ENCODE data around the gene LRRC46. TPM values are rescaled to one million over a fixed set of nuclear protein-coding genes. Genes with fewer than 3 reads are reported as not detected.

The LRRC46 gene
- total RNA-seq, 2 experiments from 2014 or later, result 0.46 to 0.68 TPM

DNA sequence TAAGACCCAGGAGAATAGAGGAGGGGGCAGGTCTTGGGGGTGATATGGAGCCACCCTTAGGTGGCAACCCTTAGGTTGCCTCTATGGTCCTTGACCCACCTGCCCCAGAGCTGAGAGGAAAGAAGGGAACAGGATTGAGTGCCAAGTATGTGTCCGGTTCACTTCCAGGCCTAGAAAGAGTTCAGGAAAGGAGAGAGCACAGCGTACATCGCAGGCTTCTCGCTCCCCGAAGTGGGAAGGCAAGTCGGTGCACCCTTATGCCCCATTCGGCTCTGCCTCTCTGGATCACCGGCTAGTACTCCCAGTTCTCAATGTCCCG, 18.9 kb downstream of the LRRC46 start:
- H3K4me1 Mint-ChIP-seq, result peaks cover 23% of the 10 kb centered on the region
- no peaks in the 10 kb centered on the region for H3K9me3 Mint-ChIP-seq
- H3K4me3 Mint-ChIP-seq, result peak overlapping the region; percentile 23
- no peak for DNase-seq
- no peak overlapping the region for H3K27ac Mint-ChIP-seq
- H3K36me3 Mint-ChIP-seq, result no peaks in the 10 kb centered on the region
- peaks cover 91% of the 10 kb centered on the region for H3K27me3 Mint-ChIP-seq

- no peaks in the 10 kb centered on the region for H3K36me3 Mint-ChIP-seq
- H3K9me3 Mint-ChIP-seq, result no peaks in the 10 kb centered on the region
- peak within 1 kb of the TSS; percentile 38 for H3K4me3 Mint-ChIP-seq
- peaks cover 23% of the 10 kb centered on the region for H3K4me1 Mint-ChIP-seq
- peak; percentile 75 for DNase-seq
- peak within 1 kb of the TSS; percentile 46 for H3K27ac Mint-ChIP-seq
- peaks cover 91% of the 10 kb centered on the region for H3K27me3 Mint-ChIP-seq
These were observed 19.5 kb downstream of the LRRC46 start, which contains the start of gene SP6 for GRCh38 chr17:47850692-47851573. Gene SP6, minus strand, starts transcription at chr17:47851163. Its CDS starts 2,734 bp downstream, at chr17:47848429.

- Mint-ChIP-seq H3K4me1 (peaks cover 23% of the 10 kb centered on the region), H3K4me3 (peak overlapping the region; percentile 38), H3K36me3 (no peaks in the 10 kb centered on the region), H3K9me3 (no peaks in the 10 kb centered on the region), H3K27me3 (peaks cover 88% of the 10 kb centered on the region), H3K27ac (peak overlapping the region; percentile 46)
- no peak for DNase-seq
These were observed 20.3 kb downstream of the LRRC46 start for GRCh38 chr17:47851764-47852112.

GRCh38 chr17:47852113-47852949, 20.9 kb downstream of the LRRC46 start:
- Mint-ChIP-seq H3K4me1 (peaks cover 20% of the 10 kb centered on the region), H3K36me3 (no peaks in the 10 kb centered on the region), H3K9me3 (no peaks in the 10 kb centered on the region), H3K27ac (peak overlapping the region; percentile 46), H3K27me3 (peaks cover 85% of the 10 kb centered on the region), H3K4me3 (peak overlapping the region; percentile 38)
- peak; percentile 38 for DNase-seq

DNA sequence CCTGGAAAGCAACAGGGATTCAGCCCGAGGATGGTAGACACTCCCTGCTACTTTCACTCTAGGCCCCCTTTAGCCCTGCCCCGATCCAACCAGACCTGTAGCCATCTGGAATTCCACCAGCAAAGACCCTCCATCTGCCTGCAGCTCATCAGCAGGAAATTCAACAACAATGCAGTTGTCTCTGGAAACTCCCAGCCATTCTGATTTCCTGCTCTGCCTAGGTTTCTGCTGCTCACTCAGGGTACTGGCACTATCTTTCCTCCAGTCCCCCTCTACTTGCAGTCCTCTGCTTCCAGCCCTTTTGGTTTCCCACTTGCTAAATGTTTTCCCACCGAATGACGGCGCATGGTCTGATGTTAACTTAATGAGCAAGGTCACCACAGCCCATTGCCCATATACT, 22.1 kb downstream of the LRRC46 start:
- Mint-ChIP-seq H3K27ac (no peak overlapping the region), H3K4me1 (peaks cover 20% of the 10 kb centered on the region), H3K4me3 (no peak overlapping the region), H3K27me3 (peaks cover 78% of the 10 kb centered on the region), H3K9me3 (no peaks in the 10 kb centered on the region), H3K36me3 (no peaks in the 10 kb centered on the region)
- no peak for DNase-seq

DNA sequence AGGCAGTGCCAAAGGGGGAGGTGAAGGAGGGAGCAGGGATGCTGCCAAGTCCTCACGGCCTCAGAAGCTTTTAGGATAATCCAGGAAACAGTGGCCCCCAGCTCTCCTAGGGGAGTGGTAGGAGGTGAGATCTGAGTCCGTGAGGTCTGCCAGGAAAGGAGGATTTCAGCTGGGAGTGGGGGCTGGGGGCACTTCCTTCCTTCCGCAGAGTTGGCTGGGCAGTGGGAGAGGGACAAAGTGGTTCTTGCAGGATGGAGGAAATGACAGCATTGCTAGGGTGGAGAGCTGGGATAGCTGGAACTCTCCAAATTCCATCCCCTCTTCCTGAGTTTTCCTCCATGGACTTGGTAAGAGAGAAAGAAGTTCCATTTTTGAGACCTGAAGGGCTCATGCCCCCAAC, 24.3 kb downstream of the LRRC46 start:
- Mint-ChIP-seq H3K4me3 (no peak overlapping the region), H3K4me1 (peaks cover 14% of the 10 kb centered on the region), H3K27ac (no peak overlapping the region), H3K9me3 (no peaks in the 10 kb centered on the region), H3K36me3 (no peaks in the 10 kb centered on the region), H3K27me3 (peaks cover 66% of the 10 kb centered on the region)
- DNase-seq, result no peak

DNA sequence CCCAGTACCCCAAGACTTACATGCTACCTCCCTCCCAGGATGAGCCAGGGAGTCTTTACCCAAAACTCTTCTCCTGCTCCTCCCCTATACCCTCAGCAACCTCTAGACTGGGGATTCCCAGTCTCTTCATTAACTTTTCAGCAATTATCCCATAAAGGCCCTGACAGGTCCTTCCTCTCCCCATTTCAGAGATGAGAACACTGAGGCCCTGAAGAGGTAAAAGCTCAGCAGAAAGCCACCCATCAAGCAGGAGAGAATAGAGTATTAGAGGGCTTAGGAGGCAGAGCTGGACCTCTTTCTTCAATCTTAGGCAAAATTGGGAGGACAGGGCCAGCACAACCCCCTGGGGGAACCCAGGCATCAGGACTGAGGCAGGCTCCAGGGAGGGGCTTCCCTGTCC, 25.4 kb downstream of the LRRC46 start:
- no peak for DNase-seq
- no peak overlapping the region for H3K4me3 Mint-ChIP-seq
- peaks cover 58% of the 10 kb centered on the region for H3K27me3 Mint-ChIP-seq
- no peak overlapping the region for H3K27ac Mint-ChIP-seq
- H3K9me3 Mint-ChIP-seq, result no peaks in the 10 kb centered on the region
- no peaks in the 10 kb centered on the region for H3K36me3 Mint-ChIP-seq
- peaks cover 12% of the 10 kb centered on the region for H3K4me1 Mint-ChIP-seq

DNA sequence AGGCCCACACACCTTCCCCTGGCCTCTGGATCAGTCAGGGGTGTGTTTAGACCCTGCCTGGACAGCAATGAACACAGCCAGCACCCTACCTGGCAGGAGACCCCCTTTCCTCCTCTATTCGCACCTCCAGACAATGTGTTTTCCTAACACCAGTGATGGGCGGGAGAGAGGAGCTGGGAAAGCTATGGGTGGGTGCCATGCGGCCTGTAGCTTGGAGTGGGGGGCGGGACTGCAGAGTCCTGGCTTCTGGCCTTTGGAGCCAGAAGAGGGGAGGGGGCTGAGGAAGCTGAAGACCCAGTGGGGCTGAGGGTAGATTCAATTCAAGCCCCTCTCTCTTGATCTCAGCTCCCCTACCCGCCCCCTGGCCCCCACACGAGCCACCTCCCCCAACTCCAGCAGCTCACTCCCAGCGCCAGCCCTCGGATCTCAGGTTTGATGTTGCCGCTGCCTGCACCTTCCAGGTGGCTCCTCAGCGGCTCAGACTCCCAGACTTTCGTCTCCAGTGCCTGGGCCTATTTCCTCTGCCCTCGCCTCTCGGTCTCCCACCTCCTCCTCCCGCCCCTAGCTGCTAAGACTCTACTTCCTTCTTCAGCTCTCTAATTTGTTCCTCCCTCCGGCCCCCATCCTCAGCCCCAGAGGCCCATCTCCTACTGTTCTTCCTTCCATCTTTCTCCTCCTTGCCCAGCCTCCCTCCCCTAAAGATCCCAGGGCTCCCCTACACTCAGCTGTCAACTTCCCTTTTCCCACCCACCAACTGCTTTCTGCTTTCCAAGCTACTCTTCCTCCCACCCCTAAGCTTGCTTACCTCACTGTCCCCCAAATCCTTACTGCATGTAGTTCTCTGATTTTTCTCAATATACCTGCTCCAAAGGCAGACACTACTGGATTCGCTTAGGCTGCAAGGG, 26.3 kb downstream of the LRRC46 start:
- H3K27me3 Mint-ChIP-seq, result peaks cover 48% of the 10 kb centered on the region
- H3K27ac Mint-ChIP-seq, result no peak overlapping the region
- no peak overlapping the region for H3K4me3 Mint-ChIP-seq
- peaks cover 4% of the 10 kb centered on the region for H3K4me1 Mint-ChIP-seq
- H3K9me3 Mint-ChIP-seq, result no peaks in the 10 kb centered on the region
- no peak for DNase-seq
- no peaks in the 10 kb centered on the region for H3K36me3 Mint-ChIP-seq

GRCh38 chr17:47860386-47860785, 28.9 kb downstream of the LRRC46 start:
- H3K27ac Mint-ChIP-seq, result no peak overlapping the region
- H3K27me3 Mint-ChIP-seq, result peaks cover 23% of the 10 kb centered on the region
- DNase-seq, result no peak
- no peaks in the 10 kb centered on the region for H3K9me3 Mint-ChIP-seq
- H3K4me3 Mint-ChIP-seq, result no peak overlapping the region
- peaks cover 9% of the 10 kb centered on the region for H3K4me1 Mint-ChIP-seq
- H3K36me3 Mint-ChIP-seq, result no peaks in the 10 kb centered on the region

DNA sequence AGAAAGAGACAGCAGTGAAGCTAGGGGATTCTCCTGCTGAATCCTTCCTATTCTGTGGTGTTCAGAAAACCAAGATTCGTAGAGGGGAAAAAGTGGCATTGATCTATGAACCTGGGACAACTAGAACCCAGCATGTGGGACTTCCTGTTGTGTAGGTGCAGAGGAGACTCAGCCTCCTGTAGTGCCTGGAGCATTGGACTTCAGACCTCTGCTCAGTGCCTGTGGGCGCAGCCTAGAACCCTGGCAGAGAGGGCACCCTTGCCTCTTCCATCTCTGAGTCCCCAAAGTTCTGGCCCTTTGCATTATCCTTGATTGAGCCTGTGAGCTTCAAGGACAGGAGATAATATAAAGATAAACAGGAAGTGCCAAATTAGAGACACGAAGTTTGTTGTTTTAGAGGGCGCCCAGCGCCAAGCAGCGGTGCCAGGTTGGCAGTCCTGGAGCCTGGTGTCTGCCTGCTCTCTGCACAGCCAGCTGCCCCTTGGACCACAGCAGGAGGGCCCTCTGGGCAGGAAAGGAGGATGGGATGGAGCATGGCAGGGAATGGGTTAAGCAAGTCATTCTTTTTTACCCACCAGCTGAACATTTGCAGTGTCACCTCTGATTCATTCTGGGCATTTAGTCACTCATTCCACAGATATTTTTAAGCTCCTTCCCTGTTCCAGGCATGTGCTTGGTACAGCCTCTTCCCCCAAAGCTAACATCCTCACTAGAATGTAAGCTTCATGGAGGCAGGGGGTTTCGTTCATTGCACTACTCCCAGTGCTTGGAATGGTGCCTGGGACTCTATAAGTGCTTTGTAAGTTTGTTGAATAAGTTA, 31.4 kb downstream of the LRRC46 start:
- no peak overlapping the region for H3K4me3 Mint-ChIP-seq
- H3K27ac Mint-ChIP-seq, result no peak overlapping the region
- H3K9me3 Mint-ChIP-seq, result no peaks in the 10 kb centered on the region
- H3K36me3 Mint-ChIP-seq, result no peaks in the 10 kb centered on the region
- DNase-seq, result no peak
- H3K27me3 Mint-ChIP-seq, result peaks cover 14% of the 10 kb centered on the region
- H3K4me1 Mint-ChIP-seq, result peaks cover 9% of the 10 kb centered on the region

- Mint-ChIP-seq H3K9me3 (no peaks in the 10 kb centered on the region), H3K4me3 (no peak overlapping the region), H3K4me1 (peaks cover 9% of the 10 kb centered on the region), H3K27ac (no peak overlapping the region), H3K36me3 (no peaks in the 10 kb centered on the region), H3K27me3 (peaks cover 5% of the 10 kb centered on the region)
- DNase-seq, result no peak
These were observed 33.3 kb downstream of the LRRC46 start for GRCh38 chr17:47864791-47865216.

DNA sequence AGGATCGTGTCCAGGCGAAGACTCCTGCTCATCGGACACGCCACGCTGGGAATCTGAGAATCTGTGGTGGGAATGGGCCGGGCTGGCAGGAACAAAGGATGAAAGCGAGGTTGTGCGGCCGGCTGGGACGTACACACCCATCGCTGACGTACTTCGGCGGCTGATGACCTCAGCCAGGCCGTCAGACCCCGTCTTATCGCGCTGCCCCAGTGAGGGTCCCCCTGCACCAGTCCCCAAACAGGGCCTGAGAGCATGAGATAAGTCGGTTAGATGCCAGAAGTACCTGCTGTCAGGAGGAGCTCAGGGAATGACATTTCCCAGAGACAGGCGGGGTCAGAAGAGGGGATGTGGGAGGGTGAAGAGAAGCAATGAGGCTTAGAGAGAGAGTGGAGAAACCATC, 35.5 kb downstream of the LRRC46 start:
- no peak for DNase-seq
- H3K27me3 Mint-ChIP-seq, result peaks cover 26% of the 10 kb centered on the region
- H3K27ac Mint-ChIP-seq, result no peak overlapping the region
- H3K4me3 Mint-ChIP-seq, result no peak overlapping the region
- no peaks in the 10 kb centered on the region for H3K36me3 Mint-ChIP-seq
- H3K9me3 Mint-ChIP-seq, result no peaks in the 10 kb centered on the region
- H3K4me1 Mint-ChIP-seq, result peaks cover 9% of the 10 kb centered on the region

DNA sequence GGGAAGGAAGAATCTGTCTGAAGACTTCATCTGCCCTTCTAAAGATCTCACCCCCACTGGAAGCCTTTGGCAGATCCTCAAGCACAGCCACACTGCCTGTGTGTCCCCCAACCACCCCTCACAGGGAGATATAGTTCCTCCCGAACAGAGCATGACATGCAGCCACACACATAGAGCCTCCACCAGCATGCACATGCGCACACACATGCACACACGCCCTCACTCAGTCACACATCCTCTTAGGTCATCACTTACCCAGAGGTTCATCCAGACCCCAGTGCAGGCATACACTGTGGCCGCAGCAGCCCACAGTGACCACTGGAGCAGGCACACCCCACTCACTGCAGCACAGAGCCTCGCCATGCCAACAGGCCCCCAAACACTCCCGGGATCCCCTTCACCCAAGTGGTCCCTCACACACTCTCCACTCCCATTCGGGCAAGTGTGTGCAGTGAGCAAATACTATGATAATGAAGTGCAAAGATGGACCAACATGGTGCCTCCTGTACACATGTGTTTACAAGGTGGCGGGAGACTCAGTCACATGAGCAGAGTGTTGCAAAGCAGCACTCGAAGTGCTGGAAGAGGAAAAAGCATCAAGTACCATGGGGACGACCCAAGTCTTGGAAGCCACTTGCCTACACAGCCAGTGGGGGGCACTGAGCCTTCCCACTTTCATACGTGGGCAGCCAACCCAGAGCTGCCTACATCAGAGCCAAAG, 36.5 kb downstream of the LRRC46 start:
- Mint-ChIP-seq H3K9me3 (no peaks in the 10 kb centered on the region), H3K4me3 (no peak overlapping the region), H3K36me3 (no peaks in the 10 kb centered on the region), H3K27ac (no peak overlapping the region), H3K27me3 (peaks cover 33% of the 10 kb centered on the region), H3K4me1 (peaks cover 7% of the 10 kb centered on the region)
- DNase-seq, result no peak
